Motor neuron (in vitro differentiated cells): Measurements from ENCODE around the gene RPL27A. TPM values are rescaled to one million over a fixed set of nuclear protein-coding genes. Genes with fewer than 3 reads are reported as not detected.
A peak's percentile ranks its signal among the peaks of the same experiment; 100 is the strongest.

ENCODE experiments used
- ATAC-seq, 8 experiments: fragments of 200-7000 bp; cut with Tn5 transposase; replicated peaks in 6 of 8; 2 replicates each; pipeline ENCODE4 v1.8.0; 2021; ENCODE audit warnings: mild to moderate bottlenecking in 8 of 8, moderate library complexity in 8 of 8
- H3K27ac ChIP-seq, 2 donors: fragments of 250-450 bp; sonication (Bioruptor Pico); 2 replicates each; pipeline ENCODE4 v1.9.0; 2021; ENCODE audit warnings: antibody characterized with exemption in 2 of 2, mild to moderate bottlenecking in 2 of 2, moderate library complexity in 1 of 2
- H3K4me1 ChIP-seq, 2 donors: fragments of 250-450 bp; sonication (Bioruptor Pico); replicated peaks in 1 of 2; 2 replicates each; pipeline ENCODE4 v1.6.1; 2021; ENCODE audit warnings: antibody characterized with exemption in 2 of 2, mild to moderate bottlenecking in 2 of 2, moderate library complexity in 1 of 2
- H3K4me3 ChIP-seq, 5 donors: fragments of 250-450 bp; sonication (Bioruptor Pico); 2 replicates each; pipeline ENCODE4 v1.9.0; 2021; ENCODE audit warnings: antibody characterized with exemption in 5 of 5, mild to moderate bottlenecking in 5 of 5, moderate library complexity in 4 of 5
- WGBS, 10 experiments: fragments of 450-650 bp; shearing (Covaris generic); methylation state at CpG; one replicate each; pipeline ENCODE4 v1.0.0; 2022; 5-methylcytosine and 5-hydroxymethylcytosine counted together
- in situ Hi-C, 9 experiments: fragments of 400-800 bp; cut with MboI; loops; one replicate each; pipeline ENCODE4 v1.15.0; 2021; ENCODE audit warnings: low sequenced_read_pairs in 9 of 9, low pct_unique_long_range_greater_than_20kb in 2 of 9; ENCODE audit not compliant: unreplicated experiment in 9 of 9
- total RNA-seq, 8 experiments: library from RNA; unstranded; fragments of 300-600 nt; gene quantifications; 2 replicates each; pipeline versions ENCODE4 v1.2.3 to v1.2.4, GENCODE V29; 2022

Gene RPL27A
- 1,000 to 10,000 TPM; 1,442 to 2,444 (median 1,804) TPM for total RNA-seq

GRCh38 chr11:8682303-8683114, at the start of gene RPL27A, which contains the start of gene TRIM66:
TSS of gene RPL27A (plus strand) at chr11:8682792. CDS start at chr11:8682814, 22 bp downstream.
TSS of gene TRIM66 (minus strand) at chr11:8682665. CDS start at chr11:8672274, 10,391 bp downstream.
- in situ Hi-C loops, result no loop called here
- peak; percentile 87 to 98 (median 96) for ATAC-seq
- H3K27ac ChIP-seq, result peak within 1 kb of the TSS; percentile 95 to 98
- WGBS, 10 experiments, result 0 to 7% (median 0%) methylated on average over 1 to 20 of the region's 67 CpGs; no CpG with 5 or more reads in 4 of the 10 experiments
- peak within 1 kb of the TSS; percentile 66 to 96 (median 95) for H3K4me3 ChIP-seq
- H3K4me1 ChIP-seq, result peaks cover 12 to 14% of the 10 kb centered on the region in 2 donors

GRCh38 chr11:8634498-8634897, 48.1 kb upstream of the RPL27A start:
- no peak for ATAC-seq
- no peak overlapping the region for H3K4me3 ChIP-seq
- no peak overlapping the region for H3K27ac ChIP-seq
- no peaks in the 10 kb centered on the region for H3K4me1 ChIP-seq
- in situ Hi-C loops, result no loop called here
- WGBS, 10 experiments, result 67 to 100% (median 93%) methylated on average over 1 to 6 of the region's 6 CpGs; no CpG with 5 or more reads in 1 of the 10 experiments

- Histone ChIP-seq H3K4me3 (no peak overlapping the region), H3K27ac (no peak overlapping the region), H3K4me1 (no peaks in the 10 kb centered on the region)
- in situ Hi-C loops, result no loop called here
- WGBS, 10 experiments, result 90 to 100% (median 100%) methylated on average over 1 to 2 of the region's 2 CpGs; no CpG with 5 or more reads in 4 of the 10 experiments
- no peak for ATAC-seq
These were observed 46.5 kb upstream of the RPL27A start for GRCh38 chr11:8636127-8636526.

GRCh38 chr11:8638300-8638699, 44.3 kb upstream of the RPL27A start:
- Histone ChIP-seq H3K4me3 (no peak overlapping the region), H3K27ac (no peak overlapping the region), H3K4me1 (no peaks in the 10 kb centered on the region)
- 65 to 100% (median 93%) methylated on average over 1 to 5 of the region's 5 CpGs; no CpG with 5 or more reads in 3 of the 10 experiments for WGBS, 10 experiments
- in situ Hi-C loops, result no loop called here
- ATAC-seq, result no peak

- Histone ChIP-seq H3K27ac (no peak overlapping the region), H3K4me3 (no peak overlapping the region), H3K4me1 (no peaks in the 10 kb centered on the region)
- 100% methylated on average over 1 to 2 of the region's 3 CpGs; no CpG with 5 or more reads in 7 of the 10 experiments for WGBS, 10 experiments
- no peak for ATAC-seq
- in situ Hi-C loops, result no loop called here
These were observed 42.9 kb upstream of the RPL27A start for GRCh38 chr11:8639655-8640054.

- H3K4me3 ChIP-seq, result no peak overlapping the region
These were observed 42.2 kb upstream of the RPL27A start for GRCh38 chr11:8640267-8640906.

GRCh38 chr11:8641332-8641731, 41.3 kb upstream of the RPL27A start:
- Histone ChIP-seq H3K4me1 (no peaks in the 10 kb centered on the region), H3K27ac (no peak overlapping the region), H3K4me3 (no peak overlapping the region)
- WGBS, 10 experiments, result 40 to 100% (median 70%) methylated on average over 1 of the region's 2 CpGs; no CpG with 5 or more reads in 6 of the 10 experiments
- ATAC-seq, result no peak
- in situ Hi-C loops, result no loop called here

More at GRCh38 chr11:8640267-8640906, 42.2 kb upstream of the RPL27A start:
- WGBS, 10 experiments, result 100% methylated on average over 1 of the region's 5 CpGs; no CpG with 5 or more reads in 8 of the 10 experiments
- ATAC-seq, result peak in 5 of 8 experiments; percentile 18 to 80 (median 36)
- H3K27ac ChIP-seq, result no peak overlapping the region
- H3K4me1 ChIP-seq, result no peaks in the 10 kb centered on the region
- in situ Hi-C loops, result no loop called here

GRCh38 chr11:8642196-8642841, 40.3 kb upstream of the RPL27A start:
- 23 to 86% (median 67%) methylated on average over 2 to 5 of the region's 5 CpGs for WGBS, 10 experiments
- no peak overlapping the region for H3K27ac ChIP-seq

GRCh38 chr11:8646873-8647272, 35.7 kb upstream of the RPL27A start:
- no peak for ATAC-seq
- 67 to 100% (median 91%) methylated on average over 1 to 4 of the region's 4 CpGs for WGBS, 10 experiments
- no peak overlapping the region for H3K27ac ChIP-seq
- H3K4me3 ChIP-seq, result no peak overlapping the region
- no peaks in the 10 kb centered on the region for H3K4me1 ChIP-seq
- in situ Hi-C loops, result no loop called here

More at GRCh38 chr11:8642196-8642841, 40.3 kb upstream of the RPL27A start:
- Histone ChIP-seq H3K4me3 (no peak overlapping the region), H3K4me1 (no peaks in the 10 kb centered on the region)
- in situ Hi-C loops, result no loop called here
- ATAC-seq, result peak in 4 of 8 experiments; percentile 22 to 94 (median 56)

GRCh38 chr11:8649361-8649760, 33.2 kb upstream of the RPL27A start:
- ATAC-seq, result peak in 2 of 8 experiments; percentile 93
- in situ Hi-C loops, result no loop called here
- Histone ChIP-seq H3K4me3 (no peak overlapping the region), H3K4me1 (peaks cover 3 to 4% of the 10 kb centered on the region in 2 donors), H3K27ac (no peak overlapping the region)
- WGBS, 10 experiments, result 20 to 100% (median 50%) methylated on average over 1 of the region's 2 CpGs; no CpG with 5 or more reads in 6 of the 10 experiments

- Histone ChIP-seq H3K27ac (no peak overlapping the region), H3K4me3 (no peak overlapping the region), H3K4me1 (peaks cover 3 to 4% of the 10 kb centered on the region in 2 donors)
- ATAC-seq, result peak in 2 of 8 experiments; percentile 38 to 48
- 80 to 100% (median 95%) methylated on average over 1 of the region's 2 CpGs; no CpG with 5 or more reads in 6 of the 10 experiments for WGBS, 10 experiments
- in situ Hi-C loops, result no loop called here
These were observed 32.1 kb upstream of the RPL27A start for GRCh38 chr11:8650401-8650990.

GRCh38 chr11:8652140-8652539, 30.5 kb upstream of the RPL27A start:
- ATAC-seq, result peak in 2 of 8 experiments; percentile 47 to 59
- in situ Hi-C loops, result no loop called here
- Histone ChIP-seq H3K4me3 (no peak overlapping the region), H3K27ac (no peak overlapping the region), H3K4me1 (peaks cover 13 to 17% of the 10 kb centered on the region in 2 donors)
- 26 to 100% (median 90%) methylated on average over 1 to 3 of the region's 3 CpGs; no CpG with 5 or more reads in 3 of the 10 experiments for WGBS, 10 experiments
